COLO668 (cell line): ENCODE data around the gene SF3B6.
"Not testable (repeated sequence)": the region's sequence is repeated elsewhere in the genome, so short reads cannot be mapped to it uniquely, and the experiment has no call there.

ENCODE experiments used
- DNase-seq: peaks from one replicate; lab custom pipeline; 2025; ENCODE audit not compliant: unreplicated experiment; lab: John Stamatoyannopoulos, UW

SF3B6 gene

GRCh38 chr2:24054366-24055010, 21.6 kb downstream of the SF3B6 start:
- DNase-seq = no peak

GRCh38 chr2:24052951-24053350, 23.2 kb downstream of the SF3B6 start:
- DNase-seq = no peak

- no peak for DNase-seq
Observed at GRCh38 chr2:24051833-24052232, 24.3 kb downstream of the SF3B6 start.

DNA sequence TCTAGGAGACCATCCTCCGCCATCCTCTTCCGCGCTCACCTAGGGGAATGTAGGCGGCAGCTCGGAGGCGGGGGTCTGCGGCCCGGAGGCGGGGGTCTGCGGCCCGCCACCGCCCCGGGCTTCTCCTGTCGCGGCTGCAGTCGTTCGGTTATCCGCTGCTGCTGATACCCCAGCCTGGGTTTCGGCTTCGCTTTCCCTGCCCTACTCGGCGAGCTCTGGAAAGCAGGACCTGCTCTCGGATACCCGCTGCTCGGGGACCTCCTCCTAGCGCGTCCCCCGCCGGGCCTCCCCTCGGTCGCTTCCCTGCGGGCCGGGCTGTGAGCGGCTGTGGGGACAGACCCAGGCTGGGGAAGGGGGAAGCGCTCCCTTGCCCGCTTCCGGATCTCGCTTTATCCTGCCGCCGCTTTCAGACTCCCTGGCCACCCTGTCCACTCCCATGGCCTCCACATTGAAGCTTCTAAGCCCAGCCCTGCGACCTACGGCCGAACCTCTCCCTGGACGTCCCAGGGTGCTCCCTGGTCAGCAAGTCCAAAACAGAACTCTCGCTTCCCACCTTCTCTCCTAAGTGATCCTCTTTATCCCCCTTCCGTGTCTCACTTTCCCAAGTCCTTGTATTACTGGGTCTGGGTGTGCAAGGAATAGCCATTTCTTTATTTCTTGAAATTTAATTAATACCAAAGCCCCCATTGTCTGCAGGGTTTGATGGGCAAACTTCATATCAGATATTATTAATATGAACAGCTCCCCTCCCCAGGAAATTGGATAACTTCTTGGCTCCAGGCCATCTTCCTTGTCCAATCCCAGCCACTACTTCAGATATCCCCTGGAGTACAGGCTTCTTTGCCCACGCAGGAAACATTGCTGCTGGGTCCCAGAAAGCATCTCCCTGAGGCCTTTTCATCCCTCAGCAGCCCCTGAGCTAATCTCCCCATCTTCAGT, 25.8 kb downstream of the SF3B6 start:
- DNase-seq = peak; percentile 37

- DNase-seq = peak; percentile 78
Observed at GRCh38 chr2:24049485-24050021, 26.6 kb downstream of the SF3B6 start, which contains the start of gene FKBP1B. Gene FKBP1B (plus strand): TSS chr2:24049741. CDS start chr2:24049850, 109 bp downstream.

- peak; percentile 35 for DNase-seq
Observed at GRCh38 chr2:24048769-24049484, 27.2 kb downstream of the SF3B6 start.

DNA sequence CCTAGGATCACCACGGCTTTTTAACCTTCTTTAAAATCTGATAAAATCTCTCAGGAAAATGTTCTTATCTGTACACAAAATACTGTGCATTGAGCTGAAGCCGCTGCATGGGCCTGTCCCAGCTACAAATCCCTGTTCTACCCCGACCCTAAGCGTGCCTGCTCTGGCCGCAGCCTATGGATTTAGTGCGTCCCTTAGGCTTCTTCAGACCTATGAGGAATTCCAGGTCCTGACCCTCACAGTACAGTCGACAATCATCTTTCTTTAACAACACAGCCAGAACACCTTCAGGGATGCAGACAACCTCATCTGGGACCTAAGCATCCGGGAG, 28.5 kb downstream of the SF3B6 start:
- no peak for DNase-seq

DNA sequence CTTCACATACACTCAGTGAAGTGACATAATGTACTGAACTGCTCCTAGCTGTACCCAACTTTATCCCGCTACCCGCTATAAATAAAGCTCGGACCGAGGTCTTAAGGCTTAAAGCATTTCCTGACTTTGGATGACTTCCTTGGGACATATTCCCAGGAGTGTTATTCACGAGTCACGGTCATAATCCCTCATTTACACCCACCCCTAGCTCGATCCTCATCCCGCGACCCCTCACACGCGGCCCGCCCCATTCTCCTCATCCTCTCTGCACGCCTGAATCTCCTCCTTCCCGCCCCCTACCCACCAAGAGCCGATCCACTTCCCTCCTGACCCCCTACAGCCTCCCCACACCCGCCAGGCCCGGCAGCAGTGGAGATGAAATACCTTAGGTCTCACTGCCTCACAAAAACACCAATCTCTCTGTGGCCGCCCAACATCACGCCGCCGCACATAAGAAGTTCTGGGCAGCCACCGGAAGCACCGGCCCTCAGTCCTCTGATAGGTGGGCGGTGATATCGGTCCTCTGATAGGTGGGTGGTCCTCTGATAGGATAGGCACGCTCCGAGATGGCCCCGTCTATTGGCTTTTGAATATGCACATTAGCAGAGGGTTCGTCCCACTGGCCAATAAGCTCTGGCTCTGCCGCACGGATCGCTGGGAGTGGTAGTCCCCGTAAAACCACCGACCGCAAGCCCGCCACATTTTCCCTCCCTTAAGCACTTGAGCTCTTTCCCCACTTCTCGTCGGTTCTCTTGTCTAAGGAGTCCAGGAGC, 29.0 kb downstream of the SF3B6 start, which contains the start of gene WDCP:
Gene WDCP, minus strand, starts transcription at position 462 of the 773 bp plus-strand sequence. CDS start 7,897 bp downstream, outside the sequence.
- DNase-seq = peak; percentile 93

GRCh38 chr2:24046599-24046929, 29.6 kb downstream of the SF3B6 start:
- no peak for DNase-seq

GRCh38 chr2:24045511-24046508, 30.3 kb downstream of the SF3B6 start:
- no peak for DNase-seq

GRCh38 chr2:24043133-24043532, 33.0 kb downstream of the SF3B6 start:
- not testable (repeated sequence) for DNase-seq

DNA sequence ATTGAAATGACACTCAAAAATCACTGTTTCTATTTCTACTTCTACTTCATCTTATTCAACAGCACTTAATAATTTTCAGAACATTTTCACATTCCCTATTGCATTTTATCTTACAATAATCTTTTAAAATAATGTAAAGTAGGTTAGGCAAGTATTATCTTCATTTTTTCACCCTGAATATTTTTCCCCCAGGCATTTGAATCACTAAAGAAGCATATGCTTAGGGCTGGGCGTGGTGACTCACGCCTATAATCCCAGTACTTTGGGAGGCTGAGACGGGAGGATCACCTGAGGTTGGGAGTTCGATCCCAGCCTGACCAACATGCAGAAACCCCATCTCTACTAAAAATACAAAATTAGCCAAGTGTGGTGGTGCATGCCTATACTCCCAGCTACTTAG, 35.6 kb downstream of the SF3B6 start:
- no peak for DNase-seq

GRCh38 chr2:24038786-24039499, 37.2 kb downstream of the SF3B6 start:
- no peak for DNase-seq

- no peak for DNase-seq
Observed at GRCh38 chr2:24026233-24026632, 49.9 kb downstream of the SF3B6 start.

DNA sequence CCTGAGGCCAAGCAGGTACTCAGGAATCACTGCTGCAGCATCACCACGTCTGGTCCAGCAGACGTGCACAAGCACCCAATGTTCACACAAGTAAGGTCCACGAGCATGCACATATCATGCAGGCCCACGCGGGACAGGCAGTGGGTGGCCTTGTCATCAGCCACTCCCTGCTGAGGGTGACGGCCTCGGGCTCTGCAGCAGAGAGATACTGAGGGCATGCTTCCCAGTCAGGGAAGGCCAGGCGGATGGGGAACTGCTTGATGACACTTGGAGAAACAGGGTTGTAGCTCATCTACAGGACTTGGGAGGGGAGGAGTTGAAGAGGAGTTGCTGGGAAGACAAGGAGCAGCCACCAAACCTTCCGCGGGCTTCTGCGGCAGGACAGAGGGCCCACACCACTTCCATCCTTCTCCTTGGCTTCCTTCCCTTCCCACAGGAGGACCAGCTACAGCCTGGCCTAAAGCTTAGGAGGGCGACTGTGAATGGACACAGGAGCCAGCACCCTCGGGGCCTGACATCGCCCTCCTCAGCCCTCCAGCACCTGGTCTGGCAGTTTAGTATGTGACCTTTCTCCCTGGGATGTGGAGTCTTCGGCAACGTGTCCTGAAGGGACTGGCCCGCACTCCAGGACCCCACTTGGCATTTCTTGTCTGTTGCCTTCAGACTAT, 51.0 kb downstream of the SF3B6 start:
- no peak for DNase-seq

- no peak for DNase-seq
Observed at GRCh38 chr2:24024018-24024417, 52.1 kb downstream of the SF3B6 start.

GRCh38 chr2:24022975-24023575, 53.1 kb downstream of the SF3B6 start:
- no peak for DNase-seq
